Activated T-helper 1 cell treated with anti-CD3 and anti-CD28 coated beads, Interleukin-12 subunit alpha, Interleukin-12 subunit beta, Interleukin-2, Interleukin-4 antibody, amounts not matched to agents 30 ng/mL and 10 ng/mL and 1 ng/mL, durations not matched to agents 14 hours and 24 hours and 36 hours (primary cell): ENCODE results near the gene TAS2R42. TPM values are rescaled to one million over a fixed set of nuclear protein-coding genes. Genes with fewer than 3 reads are reported as not detected.

Experiments
- DNase-seq: peaks from one replicate; pipeline ENCODE4 v3.0.0; 2021; ENCODE audit warnings: low spot score
- H3K27ac Mint-ChIP-seq: one replicate; pipeline ENCODE4 v1.8.0; 2021; ENCODE audit warnings: mild to moderate bottlenecking, mixed read lengths
- H3K27me3 Mint-ChIP-seq: one replicate; pipeline ENCODE4 v1.8.0; 2022; ENCODE audit warnings: mild to moderate bottlenecking, moderate library complexity, mixed read lengths; ENCODE audit not compliant: insufficient read depth
- H3K36me3 Mint-ChIP-seq: one replicate; pipeline ENCODE4 v1.8.0; 2021; ENCODE audit warnings: low read depth, mixed read lengths
- H3K4me1 Mint-ChIP-seq: one replicate; pipeline ENCODE4 v1.8.0; 2021; ENCODE audit warnings: low read depth, mixed read lengths
- H3K4me3 Mint-ChIP-seq: one replicate; pipeline ENCODE4 v1.8.0; 2021; ENCODE audit warnings: mild to moderate bottlenecking, moderate library complexity, mixed read lengths
- H3K9me3 Mint-ChIP-seq: one replicate; pipeline ENCODE4 v1.8.0; 2021; ENCODE audit warnings: mixed read lengths
- intact Hi-C: fragments of 100-400 bp; cut with micrococcal nuclease; formaldehyde crosslinking; loops from one replicate; pipeline ENCODE4 v1.15.1; 2024
- total RNA-seq: library from RNA; stranded (reverse); gene quantifications from 2 replicates; pipeline ENCODE4 v1.2.3, GENCODE V29; 2022

The TAS2R42 gene, protein sequence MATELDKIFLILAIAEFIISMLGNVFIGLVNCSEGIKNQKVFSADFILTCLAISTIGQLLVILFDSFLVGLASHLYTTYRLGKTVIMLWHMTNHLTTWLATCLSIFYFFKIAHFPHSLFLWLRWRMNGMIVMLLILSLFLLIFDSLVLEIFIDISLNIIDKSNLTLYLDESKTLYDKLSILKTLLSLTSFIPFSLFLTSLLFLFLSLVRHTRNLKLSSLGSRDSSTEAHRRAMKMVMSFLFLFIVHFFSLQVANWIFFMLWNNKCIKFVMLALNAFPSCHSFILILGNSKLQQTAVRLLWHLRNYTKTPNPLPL
- total RNA-seq: not detected in 2 replicates

DNA sequence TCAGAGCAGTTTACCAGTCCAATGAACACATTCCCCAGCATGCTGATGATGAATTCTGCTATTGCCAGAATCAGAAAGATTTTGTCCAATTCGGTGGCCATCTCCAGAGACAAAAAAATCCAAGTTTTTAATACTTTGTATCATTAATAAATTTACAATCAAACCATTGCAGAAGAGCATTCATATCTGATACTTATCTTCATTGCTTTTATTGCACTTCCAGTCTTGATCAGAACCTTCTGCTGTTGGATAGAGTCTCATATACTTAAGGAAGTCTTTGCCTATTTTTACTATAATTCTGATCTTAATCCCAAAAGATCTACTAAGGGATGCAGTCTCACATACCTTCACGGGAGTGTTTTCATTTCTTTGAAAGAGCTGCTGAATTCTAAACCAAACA lies at the start of gene TAS2R42:
TSS of gene TAS2R42 (minus strand) at position 101 of the 400 bp plus-strand sequence. CDS start at position 101, 0 bp downstream.
- no peaks in the 10 kb centered on the region for H3K36me3 Mint-ChIP-seq
- H3K9me3 Mint-ChIP-seq: no peaks in the 10 kb centered on the region
- peaks cover 17% of the 10 kb centered on the region for H3K27me3 Mint-ChIP-seq
- no peak within 1 kb of the TSS for H3K4me3 Mint-ChIP-seq
- intact Hi-C loops: no loop called here
- H3K4me1 Mint-ChIP-seq: peaks cover 4% of the 10 kb centered on the region
- H3K27ac Mint-ChIP-seq: no peak within 1 kb of the TSS
- DNase-seq: no peak

DNA sequence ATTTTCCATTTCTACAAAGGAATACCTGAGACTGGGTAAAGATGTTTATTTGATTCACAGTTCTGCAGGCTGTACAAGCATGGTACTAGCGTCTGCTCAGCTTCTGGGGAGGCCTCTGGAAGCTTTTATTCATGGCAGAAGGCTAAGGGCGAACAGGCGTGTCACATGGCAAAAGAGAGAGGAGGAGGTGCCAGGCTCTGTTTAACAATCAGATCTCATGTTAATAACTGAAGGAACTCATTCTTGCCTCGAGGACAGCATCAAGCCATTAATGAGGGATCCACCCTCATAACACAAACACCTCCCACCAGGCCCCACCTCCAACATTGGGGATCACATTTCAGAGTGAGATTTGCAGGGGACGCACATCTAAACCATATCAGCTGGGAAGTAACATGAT lies 46.8 kb upstream of the TAS2R42 start:
- Mint-ChIP-seq H3K4me3 (no peak overlapping the region), H3K4me1 (no peaks in the 10 kb centered on the region), H3K9me3 (no peaks in the 10 kb centered on the region), H3K27me3 (peaks cover 3% of the 10 kb centered on the region), H3K27ac (no peak overlapping the region), H3K36me3 (no peaks in the 10 kb centered on the region)
- no peak for DNase-seq
- intact Hi-C loops: no loop called here

DNA sequence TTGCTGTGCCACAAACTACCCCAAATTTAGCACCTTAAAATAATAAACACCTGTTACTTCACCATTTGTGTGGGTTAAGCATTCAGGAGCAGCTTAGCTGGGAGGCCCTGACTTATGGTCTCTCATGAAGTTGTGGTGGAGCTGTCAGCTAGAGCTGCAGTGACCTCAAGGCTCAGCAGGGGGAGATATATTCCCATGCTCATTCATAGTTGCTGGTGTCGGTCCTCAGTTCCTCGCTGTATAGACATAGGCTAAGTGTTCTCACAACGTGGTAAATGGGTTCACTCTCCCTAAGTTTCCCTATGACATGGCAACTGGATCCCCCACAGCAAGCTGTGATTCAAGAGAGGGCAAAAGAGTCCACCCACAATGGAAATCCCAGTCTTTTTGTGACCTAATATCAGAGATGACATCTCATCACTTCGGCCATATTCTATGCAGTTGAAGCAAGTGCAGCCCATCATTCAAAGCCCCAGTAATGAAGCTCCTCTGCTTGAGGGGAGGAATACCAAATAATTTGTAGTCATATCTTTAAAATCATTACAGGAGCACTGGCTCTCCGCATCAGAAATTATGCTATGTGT lies 41.7 kb upstream of the TAS2R42 start:
- no peak for DNase-seq
- H3K4me1 Mint-ChIP-seq: no peaks in the 10 kb centered on the region
- no peaks in the 10 kb centered on the region for H3K36me3 Mint-ChIP-seq
- H3K27me3 Mint-ChIP-seq: peaks cover 5% of the 10 kb centered on the region
- no peak overlapping the region for H3K27ac Mint-ChIP-seq
- H3K9me3 Mint-ChIP-seq: no peaks in the 10 kb centered on the region
- intact Hi-C loops: loop anchor here (1.0 kb wide), 1 partner anchor 258 kb away; no protein-coding TSS in a partner anchor
- no peak overlapping the region for H3K4me3 Mint-ChIP-seq

DNA sequence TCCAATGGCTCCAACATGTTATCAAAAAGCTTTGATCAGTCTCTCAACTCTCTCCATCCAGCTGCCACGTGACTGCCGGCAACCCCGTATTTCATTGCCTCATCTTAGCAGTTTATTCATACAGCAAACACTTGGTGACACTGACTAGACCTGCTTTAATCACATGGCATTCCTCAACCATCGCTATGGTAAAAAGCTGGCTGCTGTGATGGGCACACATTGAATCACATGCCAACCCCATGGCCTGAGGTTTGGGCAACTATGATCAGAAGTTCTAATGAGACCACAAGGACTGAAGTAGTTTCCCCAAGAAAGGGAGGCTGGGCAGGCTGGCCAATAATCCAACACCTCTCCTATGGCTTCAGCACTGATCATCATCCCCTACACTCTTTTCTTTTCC lies 40.6 kb upstream of the TAS2R42 start:
- peaks cover 5% of the 10 kb centered on the region for H3K27me3 Mint-ChIP-seq
- intact Hi-C loops: no loop called here

DNA sequence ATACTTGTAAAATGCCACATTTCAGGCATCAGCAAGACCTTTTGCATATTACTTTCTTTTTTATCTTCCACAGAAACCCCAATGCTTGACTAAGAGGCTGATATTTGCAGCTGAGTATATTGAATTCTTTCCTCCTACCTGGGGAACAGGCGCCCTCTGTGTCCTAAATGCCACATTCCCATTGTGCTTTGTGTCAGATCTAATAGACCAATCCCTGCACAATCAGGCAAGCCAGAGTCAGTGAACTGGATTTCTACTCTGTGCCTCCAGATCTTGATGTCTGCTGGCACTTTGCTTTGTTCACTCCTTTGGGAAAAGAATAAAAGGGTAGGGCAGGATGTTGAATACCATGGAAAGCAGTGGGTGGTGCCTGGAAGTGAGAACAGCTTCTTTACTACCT lies 22.4 kb upstream of the TAS2R42 start:
- Mint-ChIP-seq H3K9me3 (no peaks in the 10 kb centered on the region), H3K27me3 (peaks cover 2% of the 10 kb centered on the region), H3K36me3 (no peaks in the 10 kb centered on the region), H3K27ac (no peak overlapping the region), H3K4me1 (no peaks in the 10 kb centered on the region), H3K4me3 (no peak overlapping the region)
- intact Hi-C loops: no loop called here
- DNase-seq: no peak

More for the DNA sequence above, 40.6 kb upstream of the TAS2R42 start:
- H3K9me3 Mint-ChIP-seq: no peaks in the 10 kb centered on the region
- no peak overlapping the region for H3K27ac Mint-ChIP-seq
- no peak for DNase-seq
- no peaks in the 10 kb centered on the region for H3K36me3 Mint-ChIP-seq
- H3K4me3 Mint-ChIP-seq: no peak overlapping the region
- no peaks in the 10 kb centered on the region for H3K4me1 Mint-ChIP-seq

- intact Hi-C loops: no loop called here
- H3K4me1 Mint-ChIP-seq: no peaks in the 10 kb centered on the region
- no peaks in the 10 kb centered on the region for H3K9me3 Mint-ChIP-seq
- no peaks in the 10 kb centered on the region for H3K36me3 Mint-ChIP-seq
- DNase-seq: no peak
- H3K27me3 Mint-ChIP-seq: peaks cover 6% of the 10 kb centered on the region
- H3K27ac Mint-ChIP-seq: no peak overlapping the region
- no peak overlapping the region for H3K4me3 Mint-ChIP-seq
Measured at GRCh38 chr12:11204173-11204572, 17.4 kb upstream of the TAS2R42 start.

DNA sequence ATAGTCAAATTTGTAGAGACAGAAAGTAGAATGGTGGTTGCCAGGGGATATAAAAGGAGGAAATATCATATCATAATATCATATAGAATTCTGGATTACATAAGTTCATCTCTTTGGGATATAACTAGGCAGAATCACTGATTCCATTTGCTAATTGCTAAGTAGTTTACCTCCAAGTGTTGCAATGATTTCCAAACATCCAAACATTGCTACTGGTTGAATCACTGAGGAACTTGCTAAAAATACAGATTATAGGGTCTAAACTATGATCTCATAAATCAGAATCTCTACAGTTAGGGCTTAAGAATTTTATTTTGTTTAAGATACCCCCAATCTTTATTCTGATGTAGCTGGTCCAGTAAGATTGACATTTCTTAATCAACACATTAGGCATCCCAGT lies 16.1 kb upstream of the TAS2R42 start:
- H3K27me3 Mint-ChIP-seq: peaks cover 6% of the 10 kb centered on the region
- no peaks in the 10 kb centered on the region for H3K36me3 Mint-ChIP-seq
- intact Hi-C loops: no loop called here
- H3K4me1 Mint-ChIP-seq: no peaks in the 10 kb centered on the region
- no peak overlapping the region for H3K27ac Mint-ChIP-seq
- no peak overlapping the region for H3K4me3 Mint-ChIP-seq
- H3K9me3 Mint-ChIP-seq: no peaks in the 10 kb centered on the region
- DNase-seq: no peak

GRCh38 chr12:11183011-11183410 lies 3.7 kb downstream of the TAS2R42 start:
- no peaks in the 10 kb centered on the region for H3K9me3 Mint-ChIP-seq
- intact Hi-C loops: no loop called here
- H3K4me3 Mint-ChIP-seq: no peak overlapping the region
- H3K4me1 Mint-ChIP-seq: peaks cover 4% of the 10 kb centered on the region
- no peak for DNase-seq
- H3K36me3 Mint-ChIP-seq: no peaks in the 10 kb centered on the region
- H3K27ac Mint-ChIP-seq: no peak overlapping the region
- peaks cover 8% of the 10 kb centered on the region for H3K27me3 Mint-ChIP-seq

GRCh38 chr12:11182529-11182928 lies 4.2 kb downstream of the TAS2R42 start:
- no peak for DNase-seq
- peaks cover 8% of the 10 kb centered on the region for H3K27me3 Mint-ChIP-seq
- H3K36me3 Mint-ChIP-seq: peaks cover 3% of the 10 kb centered on the region
- no peak overlapping the region for H3K27ac Mint-ChIP-seq
- intact Hi-C loops: no loop called here
- no peak overlapping the region for H3K4me3 Mint-ChIP-seq
- H3K4me1 Mint-ChIP-seq: peaks cover 4% of the 10 kb centered on the region
- no peaks in the 10 kb centered on the region for H3K9me3 Mint-ChIP-seq

GRCh38 chr12:11178250-11178649 lies 8.5 kb downstream of the TAS2R42 start:
- no peaks in the 10 kb centered on the region for H3K27me3 Mint-ChIP-seq
- no peak for DNase-seq
- no peak overlapping the region for H3K27ac Mint-ChIP-seq
- H3K9me3 Mint-ChIP-seq: no peaks in the 10 kb centered on the region
- intact Hi-C loops: loop anchor here (10.0 kb wide), 2 partner anchors 423 to 1177 kb away; partner anchors contain the start of genes BORCS5 and MANSC1
- H3K4me1 Mint-ChIP-seq: peaks cover 7% of the 10 kb centered on the region
- H3K36me3 Mint-ChIP-seq: peaks cover 13% of the 10 kb centered on the region
- H3K4me3 Mint-ChIP-seq: no peak overlapping the region

DNA sequence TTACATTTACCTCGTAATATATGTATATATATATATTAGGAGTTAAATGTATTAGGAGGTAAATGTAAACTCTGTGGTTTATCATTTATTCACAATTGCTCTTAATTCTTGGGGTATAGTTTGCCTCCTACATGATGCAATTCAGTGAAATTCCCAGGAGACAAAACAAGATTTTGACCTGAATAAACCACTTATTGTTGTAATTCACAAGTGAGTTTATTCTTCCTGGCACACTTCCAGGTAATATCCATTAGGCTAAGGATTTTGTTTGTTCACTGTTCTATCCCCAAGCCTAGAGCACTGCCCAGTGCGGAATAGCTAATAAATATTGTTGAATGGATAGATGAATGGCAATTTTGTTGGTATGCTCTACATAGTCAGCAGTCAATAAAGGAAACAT lies 12.7 kb downstream of the TAS2R42 start:
- DNase-seq: no peak
- H3K27me3 Mint-ChIP-seq: no peaks in the 10 kb centered on the region
- no peak overlapping the region for H3K27ac Mint-ChIP-seq
- H3K4me1 Mint-ChIP-seq: peaks cover 34% of the 10 kb centered on the region
- H3K36me3 Mint-ChIP-seq: peaks cover 36% of the 10 kb centered on the region
- H3K4me3 Mint-ChIP-seq: no peak overlapping the region
- no peaks in the 10 kb centered on the region for H3K9me3 Mint-ChIP-seq
- intact Hi-C loops: loop anchor here (10.0 kb wide), 2 partner anchors 419 to 1181 kb away; partner anchors contain the start of genes BORCS5 and MANSC1

- peaks cover 51% of the 10 kb centered on the region for H3K4me1 Mint-ChIP-seq
- no peaks in the 10 kb centered on the region for H3K9me3 Mint-ChIP-seq
- no peaks in the 10 kb centered on the region for H3K27me3 Mint-ChIP-seq
- H3K36me3 Mint-ChIP-seq: peaks cover 40% of the 10 kb centered on the region
- H3K27ac Mint-ChIP-seq: peak overlapping the region; percentile 100
- DNase-seq: no peak
- intact Hi-C loops: loop anchor here (1.0 to 10.0 kb wide), 7 partner anchors 35 to 1183 kb away; partner anchors contain the start of genes BORCS5, MAGOHB and MANSC1
- H3K4me3 Mint-ChIP-seq: peak overlapping the region; percentile 99
Measured at GRCh38 chr12:11171969-11172675, 14.6 kb downstream of the TAS2R42 start.
